Activated CD4-positive, alpha-beta memory T cell treated with anti-CD3 and anti-CD28 coated beads, Interleukin-2, amount 10 ng/mL, durations not matched to agents 7 days and 5 days (primary cell): ENCODE results near the gene CD24. TPM values are rescaled to one million over a fixed set of nuclear protein-coding genes. Genes with fewer than 3 reads are reported as not detected.

Source experiments
- total RNA-seq, 2 experiments: library from RNA; stranded (reverse); gene quantifications; one replicate each; pipeline ENCODE4 v1.2.3, GENCODE V29; 2021

CD24 gene
- total RNA-seq, 2 experiments from 2014 or later: 0.40 TPM; not detected in 1

Other genes starting within 250 kb of the CD24 start
- gene MTRES1, start 53.5 kb upstream of the CD24 start, total RNA-seq: 10 to 100 TPM; 16.8 to 18.4 TPM
- 1 to 10 TPM; 2.3 to 2.5 TPM for gene BEND3, start 140.8 kb upstream of the CD24 start, total RNA-seq